Measurements from ENCODE around the gene CKMT2. TPM values are rescaled to one million over a fixed set of nuclear protein-coding genes. Genes with fewer than 3 reads are reported as not detected.
"Not testable (repeated sequence)": the region's sequence is repeated elsewhere in the genome, so short reads cannot be mapped to it uniquely, and the experiment has no call there.

CKMT2 gene
- total RNA-seq, 1 experiment from 2014 or later = not detected

DNA sequence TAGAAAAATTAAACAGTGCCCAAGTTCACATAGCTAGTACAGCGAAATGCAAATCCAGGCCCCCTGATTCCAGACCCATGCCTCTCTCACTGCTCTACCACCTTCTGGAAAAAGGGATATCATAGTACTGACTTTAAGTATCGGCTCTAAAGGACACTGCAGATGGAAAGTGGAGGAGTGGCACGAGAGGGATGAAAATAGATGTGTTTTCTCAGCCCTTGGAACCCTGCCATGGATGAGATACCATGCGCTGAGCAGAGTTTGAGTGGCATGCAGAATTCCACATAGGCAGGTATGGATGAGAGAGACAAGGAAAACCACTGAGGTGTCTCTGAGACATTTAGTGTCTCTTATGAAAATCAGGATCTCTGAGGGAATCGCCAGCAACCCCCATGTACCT is 18.8 kb downstream of the CKMT2 start:
- DNase-seq (ENCODE audit: low read depth) = no peak

DNA sequence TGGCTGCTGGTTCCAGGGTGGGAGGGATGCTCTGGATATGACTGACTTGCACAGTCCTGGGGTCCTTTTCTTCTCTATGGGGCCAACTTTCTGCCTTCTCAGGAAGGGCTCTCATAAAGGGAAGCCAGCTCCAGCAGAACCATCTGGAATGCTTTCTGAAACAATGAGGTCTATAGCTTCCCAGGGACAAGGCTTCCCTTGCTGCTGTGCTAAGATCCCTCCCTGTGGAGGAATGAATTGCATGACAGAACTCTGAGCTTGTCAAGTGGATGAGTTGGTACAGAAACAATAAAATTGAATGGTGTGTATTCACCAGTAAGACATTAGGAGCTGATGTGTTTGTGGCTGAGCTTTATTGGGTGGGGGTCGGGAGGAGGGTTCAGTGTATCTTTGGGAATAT is 19.8 kb downstream of the CKMT2 start:
- DNase-seq (ENCODE audit: low read depth) = no peak

DNA sequence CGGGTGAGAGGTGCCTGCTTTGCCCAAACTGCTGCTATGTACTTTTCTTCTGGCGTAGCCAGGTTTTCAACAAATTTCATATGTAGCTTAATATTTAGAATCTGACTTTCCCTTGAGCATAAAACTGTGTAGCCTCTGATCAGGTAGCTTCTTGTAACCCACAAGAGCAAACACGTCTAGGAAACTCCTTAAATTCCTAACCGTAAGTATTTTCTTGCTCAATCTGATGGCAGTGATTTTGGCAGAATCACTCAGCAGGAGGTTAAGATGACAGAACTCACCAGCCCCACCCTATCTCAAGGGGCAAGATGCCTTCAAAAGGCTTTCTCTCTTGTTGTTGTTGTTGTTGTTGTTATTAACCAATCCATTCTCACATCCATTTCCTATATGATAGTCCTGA is 20.8 kb downstream of the CKMT2 start:
- no peak for DNase-seq (ENCODE audit: low read depth)

DNA sequence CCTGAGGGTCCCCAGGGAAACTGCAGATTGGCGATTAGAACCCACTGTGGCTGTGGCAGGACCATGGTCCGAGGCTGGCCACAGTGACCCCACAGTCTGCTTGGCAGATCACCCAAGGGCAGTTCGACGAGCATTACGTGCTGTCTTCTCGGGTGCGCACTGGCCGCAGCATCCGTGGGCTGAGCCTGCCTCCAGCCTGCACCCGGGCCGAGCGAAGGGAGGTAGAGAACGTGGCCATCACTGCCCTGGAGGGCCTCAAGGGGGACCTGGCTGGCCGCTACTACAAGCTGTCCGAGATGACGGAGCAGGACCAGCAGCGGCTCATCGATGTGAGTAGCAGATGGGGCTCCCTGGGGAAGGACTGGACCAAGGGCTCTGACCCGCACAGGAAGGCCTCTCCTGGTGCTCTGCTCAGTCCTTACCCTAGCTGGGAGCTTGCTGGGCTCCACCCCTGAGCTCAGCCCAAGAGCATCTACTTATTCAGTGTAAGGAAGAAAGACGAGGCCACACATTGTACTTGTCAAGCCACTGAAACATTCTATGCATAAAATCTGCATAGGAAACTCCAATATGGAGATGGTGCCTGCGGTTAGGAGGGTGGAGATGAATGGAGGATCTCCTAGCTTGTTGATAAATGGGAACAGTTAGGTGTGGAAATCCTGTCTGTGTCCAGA is 21.9 kb downstream of the CKMT2 start:
- DNase-seq (ENCODE audit: low read depth) = no peak

DNA sequence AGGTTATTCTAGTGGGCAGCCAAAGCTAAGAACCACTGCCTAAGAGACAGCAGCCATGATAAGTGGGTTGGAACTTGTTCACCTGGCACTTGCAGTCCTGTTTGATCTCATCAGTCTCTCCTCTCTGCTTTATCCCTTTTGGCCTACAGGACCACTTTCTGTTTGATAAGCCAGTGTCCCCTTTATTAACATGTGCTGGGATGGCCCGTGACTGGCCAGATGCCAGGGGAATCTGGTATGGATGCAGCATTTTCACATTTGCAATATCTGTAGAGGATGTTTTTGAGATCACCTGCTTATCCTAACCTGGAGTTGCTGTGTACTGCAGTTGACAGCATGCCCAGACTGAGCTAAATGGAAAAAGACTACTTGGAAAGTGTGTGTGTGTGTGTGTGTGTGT is 23.6 kb downstream of the CKMT2 start:
- no peak for DNase-seq (ENCODE audit: low read depth)

DNA sequence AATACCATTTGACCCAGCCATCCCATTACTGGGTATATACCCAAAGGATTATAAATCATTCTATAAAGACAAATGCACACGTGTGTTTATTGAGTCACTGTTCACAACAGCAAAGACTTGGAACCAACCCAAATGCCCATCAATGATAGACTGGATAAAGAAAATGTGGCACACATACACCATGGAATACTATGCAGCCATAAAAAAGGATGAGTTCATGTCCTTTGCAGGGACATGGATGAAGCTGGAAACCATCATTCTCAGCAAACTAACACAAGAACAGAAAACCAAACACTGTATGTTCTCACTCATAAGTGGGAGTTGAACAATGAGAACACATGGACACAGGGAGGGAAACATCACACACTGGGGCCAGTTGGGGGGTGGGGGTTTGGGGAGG is 29.7 kb downstream of the CKMT2 start:
- DNase-seq (ENCODE audit: low read depth) = not testable (repeated sequence)

DNA sequence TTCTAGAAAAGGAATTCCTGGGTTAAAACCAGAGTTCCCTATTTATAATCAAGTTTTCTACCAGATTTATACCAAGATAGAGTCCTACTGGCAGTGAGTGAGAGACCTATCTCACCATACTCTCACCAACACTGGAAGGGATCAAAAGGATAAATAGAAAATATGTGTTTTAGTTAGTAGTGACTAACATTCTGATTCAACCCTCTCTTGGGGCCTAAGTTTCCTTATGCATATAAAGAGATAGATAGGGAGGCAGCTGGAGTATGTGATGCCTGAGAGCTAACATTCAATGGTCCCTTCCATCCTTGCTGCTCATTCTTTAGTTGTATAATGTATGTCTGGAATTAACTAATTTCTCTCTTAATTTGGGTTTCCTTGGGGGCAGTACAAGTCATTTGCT is 32.0 kb downstream of the CKMT2 start:
- DNase-seq (ENCODE audit: low read depth) = no peak

DNA sequence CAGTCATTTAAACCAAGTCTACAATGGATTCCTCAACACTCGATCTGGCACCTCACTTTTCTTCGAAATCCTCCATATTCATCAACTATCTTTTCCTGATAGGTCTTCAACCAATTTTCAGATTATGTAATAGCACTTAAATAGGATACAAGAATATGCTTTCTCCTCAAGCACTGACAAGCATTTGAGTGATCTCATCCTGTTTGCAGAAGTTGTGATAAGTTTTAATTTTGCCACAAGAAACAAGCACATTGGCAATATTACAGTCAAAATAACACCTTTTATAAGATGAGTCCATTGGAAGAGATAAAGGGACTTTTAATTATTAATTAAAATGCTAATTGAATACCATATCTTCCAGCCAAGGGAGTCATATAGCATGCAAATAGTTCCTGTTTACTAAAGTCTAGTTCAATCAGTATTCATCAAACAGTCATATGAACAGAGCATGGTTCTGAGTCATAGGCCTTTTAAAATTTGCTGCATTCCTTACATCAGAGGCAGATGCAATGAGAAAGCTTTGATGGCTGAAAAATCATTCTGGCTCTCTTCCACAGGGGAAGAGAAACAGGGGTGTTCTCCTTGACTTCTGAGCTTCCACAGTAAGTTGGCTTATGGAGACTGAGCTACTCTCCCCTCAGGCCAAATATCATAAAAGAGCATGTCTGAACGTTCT is 35.5 kb downstream of the CKMT2 start:
- peak; percentile 80 for DNase-seq (ENCODE audit: low read depth)

DNA sequence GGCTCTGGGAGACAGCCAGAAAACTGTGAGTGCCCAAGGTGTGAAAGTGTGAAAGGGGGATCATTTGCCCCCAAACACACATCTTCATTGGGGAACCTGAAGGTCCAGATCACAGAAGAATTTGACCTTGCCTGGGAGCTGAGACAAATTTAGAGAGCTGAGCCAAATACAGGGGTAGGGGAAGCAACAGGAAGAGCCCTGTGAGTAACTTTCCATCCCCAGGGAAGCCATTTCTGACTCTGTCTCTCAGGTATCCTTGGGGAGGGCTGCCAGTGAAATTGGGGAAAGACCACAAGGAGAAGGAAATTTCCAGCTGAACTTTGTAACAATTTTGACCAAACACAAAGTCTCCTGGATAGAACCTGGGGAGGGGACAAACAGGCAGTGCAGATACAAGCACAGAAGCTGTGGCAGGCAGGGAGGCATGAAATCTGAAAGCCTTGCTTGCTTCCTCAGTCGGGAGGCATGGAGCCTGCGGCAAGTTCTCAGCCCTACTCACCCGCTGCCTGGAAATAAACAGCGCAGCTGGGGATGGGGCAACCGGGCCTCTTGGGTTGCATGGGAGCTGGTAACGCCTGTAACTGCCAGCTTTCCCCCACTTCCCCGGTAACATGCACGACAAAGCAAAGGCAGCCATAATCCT is 36.8 kb downstream of the CKMT2 start:
- no peak for DNase-seq (ENCODE audit: low read depth)

DNA sequence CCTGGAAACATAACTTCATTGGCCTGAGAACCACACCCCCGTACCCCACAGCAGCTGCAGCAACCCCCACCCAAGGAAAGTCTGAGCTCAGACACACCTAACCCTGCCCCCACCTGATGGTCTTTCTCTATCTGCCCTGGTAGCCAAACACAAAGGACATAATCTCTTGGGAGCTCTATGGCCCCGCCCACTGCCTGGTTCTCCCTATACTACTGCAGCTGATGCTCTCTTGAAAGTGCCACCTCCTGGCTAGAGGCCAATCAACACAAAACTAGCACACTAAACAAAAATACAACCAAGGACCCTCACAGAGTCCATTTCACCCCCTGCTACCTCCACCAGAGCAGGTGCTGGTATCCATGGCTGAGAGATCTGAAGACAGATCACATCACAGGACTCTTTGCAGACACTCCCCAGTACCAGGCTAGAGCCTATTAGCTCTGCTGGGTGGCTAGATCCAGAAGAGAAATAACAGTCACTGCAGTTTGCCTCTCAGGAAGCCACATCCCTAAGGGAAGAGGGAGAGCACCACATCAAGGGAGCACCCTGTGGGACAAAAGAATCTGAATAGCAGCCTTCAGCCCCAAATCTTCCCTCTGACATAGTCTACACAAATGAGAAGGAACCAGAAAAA is 37.4 kb downstream of the CKMT2 start:
- not testable (repeated sequence) for DNase-seq (ENCODE audit: low read depth)

DNA sequence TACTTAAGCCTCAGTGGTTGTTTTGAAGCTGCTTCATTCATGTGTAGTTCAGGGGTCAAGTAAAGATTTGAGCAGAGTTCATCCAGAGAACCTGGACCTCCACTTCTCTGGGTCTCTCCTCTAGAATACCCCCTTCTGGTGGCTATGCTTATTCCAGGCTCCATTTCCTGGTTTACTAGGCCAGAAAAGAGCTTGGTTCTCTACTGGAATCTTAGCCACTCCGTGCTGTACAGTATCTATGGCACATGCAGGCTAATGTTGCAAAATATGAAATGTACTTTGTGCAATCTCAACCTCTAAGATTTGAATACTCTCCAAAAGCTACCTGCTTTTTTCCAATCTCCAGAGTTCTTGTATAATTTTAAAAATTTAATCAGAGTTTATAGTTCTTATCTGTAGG is 50.9 kb downstream of the CKMT2 start:
- no peak for DNase-seq (ENCODE audit: low read depth)

DNA sequence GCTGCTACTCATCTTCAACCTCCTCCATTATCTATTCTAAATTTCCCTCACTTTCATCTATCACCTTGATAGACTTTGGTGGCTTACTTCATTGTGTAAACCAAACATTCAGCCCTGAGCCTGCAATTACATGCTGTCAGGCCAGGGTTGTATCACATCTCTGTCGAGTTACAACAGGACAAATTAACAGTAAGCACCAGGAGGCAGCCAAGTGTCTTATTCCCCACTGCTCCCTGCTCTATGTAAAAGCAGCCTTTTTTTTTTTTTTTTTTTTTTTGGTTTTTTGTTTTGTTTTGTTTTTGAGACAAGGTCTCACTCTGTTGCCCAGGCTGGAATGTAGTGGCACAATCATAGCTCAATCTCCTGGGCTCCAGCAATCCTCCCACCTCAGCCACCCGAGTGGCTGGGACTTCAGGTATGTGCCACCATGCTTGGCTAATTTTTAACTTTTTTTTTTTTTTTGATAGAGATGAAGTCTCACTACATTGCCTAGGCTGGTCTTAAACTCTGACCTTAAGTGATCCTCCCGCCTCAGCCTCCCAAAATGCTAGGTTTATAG is 53.0 kb downstream of the CKMT2 start:
- DNase-seq (ENCODE audit: low read depth) = no peak

DNA sequence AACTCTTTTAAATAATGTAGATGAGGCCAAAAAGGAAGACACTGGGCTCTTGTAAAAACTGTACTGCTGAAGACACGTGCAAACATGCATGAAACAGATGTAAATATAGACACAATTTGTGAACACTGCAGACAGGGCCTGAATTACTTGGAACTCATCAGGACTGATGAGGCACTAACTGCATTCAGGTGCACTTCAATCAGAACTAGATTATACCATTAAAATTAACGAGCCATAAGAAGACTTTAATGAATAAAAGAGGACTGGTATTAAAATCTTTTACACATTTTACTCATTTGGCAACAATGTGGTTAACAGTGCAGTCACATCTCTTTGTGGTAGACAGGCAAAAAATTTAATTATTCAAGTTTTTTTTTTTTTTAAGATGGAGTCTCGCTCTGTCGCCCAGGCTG is 54.9 kb downstream of the CKMT2 start:
- no peak for DNase-seq (ENCODE audit: low read depth)

DNA sequence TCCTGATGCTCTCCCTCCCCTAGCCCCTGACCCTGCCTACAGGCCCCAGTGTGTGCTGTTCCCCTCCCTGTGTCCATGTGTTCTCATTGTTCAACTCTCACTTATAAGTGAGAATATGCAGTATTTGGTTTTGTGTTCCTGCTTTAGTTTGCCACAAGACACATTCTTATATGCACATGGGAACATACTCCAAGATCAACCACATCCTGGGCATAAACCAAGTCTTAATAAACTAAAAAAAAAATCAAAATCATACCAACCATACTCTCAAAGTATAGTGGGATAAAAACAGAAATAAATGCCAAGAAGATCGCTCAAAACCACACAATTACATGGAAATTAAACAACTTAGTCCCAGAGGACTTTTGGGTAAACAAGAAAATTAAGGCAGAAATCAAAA is 57.0 kb downstream of the CKMT2 start:
- no peak for DNase-seq (ENCODE audit: low read depth)

DNA sequence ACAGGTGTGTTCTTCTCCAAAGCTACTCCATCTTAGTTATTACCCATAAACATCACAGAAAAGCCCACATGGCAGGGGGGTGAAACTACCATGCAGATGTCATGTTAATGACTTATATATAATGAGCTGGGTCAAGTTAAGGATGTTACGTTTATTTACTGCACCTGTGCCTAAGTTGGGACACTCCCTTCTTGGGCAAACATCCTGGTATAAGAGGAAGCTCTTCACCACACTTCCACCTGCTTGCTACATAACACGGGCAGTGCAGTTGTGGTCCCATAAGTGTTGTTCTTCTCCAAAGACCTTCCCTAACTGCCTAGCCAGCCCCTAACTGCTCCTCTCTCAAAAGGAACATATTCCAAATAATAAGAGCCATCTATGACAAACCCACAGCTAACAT is 59.0 kb downstream of the CKMT2 start:
- DNase-seq (ENCODE audit: low read depth) = no peak

DNA sequence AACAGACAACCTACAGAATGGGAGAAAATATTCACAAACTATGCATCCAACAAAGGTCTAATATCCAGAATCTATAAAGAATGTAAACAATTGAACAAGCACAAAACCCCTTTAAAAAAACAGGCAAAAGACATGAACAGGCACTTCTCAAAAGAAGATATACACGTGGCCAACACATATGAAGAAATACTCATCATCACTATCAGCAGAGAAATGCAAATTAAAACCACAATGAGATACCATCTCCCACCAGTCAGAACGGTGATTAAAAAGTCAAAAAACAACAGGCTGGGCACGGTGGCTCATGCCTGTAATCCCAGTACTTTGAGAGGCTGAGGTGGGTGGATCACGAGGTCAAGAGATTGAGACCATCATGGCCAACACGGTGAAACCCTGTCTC is 60.9 kb downstream of the CKMT2 start:
- DNase-seq (ENCODE audit: low read depth) = not testable (repeated sequence)

DNA sequence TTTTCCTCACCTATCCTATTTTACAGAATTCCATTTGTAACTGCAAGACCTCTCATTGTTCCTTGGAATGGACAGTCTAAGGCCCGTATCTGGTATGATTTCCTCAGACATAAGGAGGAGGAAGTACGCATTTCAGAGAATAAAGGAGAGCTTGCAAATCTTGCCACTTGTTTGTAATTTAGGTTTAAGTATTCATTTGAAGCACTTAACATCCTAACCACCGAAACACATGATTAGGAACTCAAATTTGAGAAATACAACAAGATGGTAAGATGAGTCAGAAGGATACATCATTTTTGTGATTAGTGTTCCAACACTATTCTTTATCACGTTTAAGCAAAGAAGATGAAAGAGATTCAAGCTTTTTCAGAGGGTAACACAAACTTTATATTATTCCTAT is 64.4 kb downstream of the CKMT2 start:
- no peak for DNase-seq (ENCODE audit: low read depth)

DNA sequence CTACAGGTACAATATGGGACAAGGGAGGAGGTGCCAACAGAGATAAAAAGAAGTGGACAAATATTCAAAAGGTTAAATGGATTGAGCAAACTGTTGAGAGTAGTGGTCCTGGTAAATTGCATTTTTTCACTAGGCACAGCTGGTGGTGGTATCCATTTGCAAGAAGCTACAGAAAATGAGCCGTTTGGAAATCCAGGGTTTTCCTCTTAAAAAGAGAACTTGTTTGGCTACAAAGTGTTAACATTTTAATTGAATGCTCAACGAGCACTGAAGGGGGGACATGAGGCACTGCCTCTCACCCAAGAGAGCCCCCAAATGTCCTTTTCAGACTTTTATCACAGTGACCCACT is 67.8 kb downstream of the CKMT2 start:
- no peak for DNase-seq (ENCODE audit: low read depth)

DNA sequence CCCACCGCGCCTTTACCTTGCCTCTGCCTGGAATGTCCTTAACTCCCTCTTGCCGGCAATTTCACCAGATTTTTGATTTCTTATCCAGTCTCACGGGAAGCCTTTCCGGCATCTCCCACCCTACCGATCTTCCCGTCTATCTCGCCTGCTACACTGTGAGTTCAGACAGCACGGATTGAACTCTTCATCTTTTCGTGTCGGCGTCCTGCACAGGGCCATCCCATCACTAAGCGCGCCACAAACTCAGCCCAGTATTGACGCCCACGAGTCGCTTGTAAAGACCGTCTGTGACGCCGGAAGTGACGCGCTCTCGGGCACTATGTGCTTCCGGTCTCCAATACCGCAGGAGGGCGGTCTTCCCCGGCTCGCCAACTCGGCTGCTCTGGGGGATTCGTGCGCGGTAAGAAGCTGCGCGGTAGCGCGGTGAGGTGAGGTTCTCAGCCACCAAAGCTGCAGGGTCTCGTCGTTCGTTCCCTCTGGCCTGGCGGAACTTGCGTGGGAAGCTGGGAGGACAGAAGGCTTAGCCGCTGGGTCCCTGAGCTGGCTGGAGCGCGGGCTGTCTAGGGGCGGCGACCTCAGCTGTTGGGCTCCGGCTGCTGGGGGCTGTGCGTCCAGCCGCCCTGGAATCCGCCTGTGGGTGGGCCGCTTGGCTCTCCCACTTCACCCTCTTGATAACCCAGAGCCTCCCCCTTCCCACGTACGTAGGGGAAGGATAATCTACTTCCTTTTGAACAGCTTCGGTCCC is 68.3 kb downstream of the CKMT2 start, which contains the start of gene ZCCHC9:
Gene ZCCHC9, plus strand, starts transcription at position 317 of the 745 bp plus-strand sequence. CDS start 3,171 bp downstream, outside the sequence.
- DNase-seq (ENCODE audit: low read depth) = peak; percentile 92

DNA sequence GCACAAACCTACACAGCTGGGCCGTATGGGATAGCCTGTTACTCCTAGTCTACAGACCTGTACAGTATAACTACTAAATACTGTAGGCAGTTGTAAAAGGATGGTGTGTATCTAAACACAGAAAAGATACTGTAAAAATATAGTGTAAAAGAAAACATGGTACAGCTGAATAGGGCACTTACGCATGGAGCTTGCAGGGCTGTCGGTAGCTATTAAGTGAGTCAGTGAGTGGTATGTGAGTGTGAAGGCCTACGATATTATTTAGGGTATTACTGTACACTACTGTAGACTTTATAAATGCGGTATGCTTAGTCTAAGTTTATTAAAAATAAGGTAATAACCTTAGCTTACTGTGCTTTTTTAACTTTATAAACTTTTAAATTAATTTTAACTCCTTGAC is 69.5 kb downstream of the CKMT2 start:
- peak; percentile 3 for DNase-seq (ENCODE audit: low read depth)

DNA sequence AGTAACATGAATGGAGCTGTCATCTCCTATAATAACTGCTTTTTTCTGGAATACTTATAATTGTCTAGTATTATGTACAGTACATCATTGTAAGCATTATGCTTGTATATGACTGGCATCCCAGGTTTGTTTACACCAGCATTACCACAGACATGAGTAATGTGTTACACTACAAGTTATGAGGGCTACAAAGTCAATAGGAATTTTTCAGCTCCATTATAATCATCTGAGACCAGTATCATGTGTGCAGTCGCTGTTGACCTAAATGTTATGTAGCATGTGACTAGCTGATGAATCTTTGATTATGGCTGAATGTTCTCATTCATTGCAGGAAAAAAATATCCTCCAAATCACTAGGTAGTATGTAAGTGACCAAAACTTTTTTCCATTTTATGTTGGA is 70.4 kb downstream of the CKMT2 start:
- DNase-seq (ENCODE audit: low read depth) = peak; percentile 48

DNA sequence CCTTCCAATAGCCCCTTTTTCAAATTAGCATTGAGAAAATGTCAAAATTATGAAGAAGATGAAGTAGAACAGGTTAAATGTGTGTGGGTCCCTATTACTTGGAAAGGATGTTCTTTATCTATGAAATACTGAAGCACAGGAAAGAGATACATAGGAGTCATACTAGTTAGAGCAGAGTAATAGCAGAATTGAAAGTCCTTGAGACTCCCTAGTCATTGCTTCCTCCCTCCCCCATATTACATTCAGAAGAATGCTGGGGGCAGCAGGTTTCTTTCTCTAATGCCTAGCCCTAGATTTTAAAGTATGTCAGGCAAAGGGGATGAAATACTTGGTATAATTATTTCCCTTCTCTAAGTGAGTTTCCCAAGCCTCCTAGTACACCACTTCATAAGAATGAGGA is 72.7 kb downstream of the CKMT2 start:
- no peak for DNase-seq (ENCODE audit: low read depth)
